HG03575 (cell line): Measurements from ENCODE around the gene OPN1MW2.
"Not testable (repeated sequence)": the region's sequence is repeated elsewhere in the genome, so short reads cannot be mapped to it uniquely, and the experiment has no call there.

Experiments used
- ATAC-seq: cut with Tn5 transposase; IDR thresholded peaks from one replicate; pipeline ENCODE4 v1.9.1; 2021; ENCODE audit not compliant: unreplicated experiment, insufficient number of reproducible peaks, low FRiP score; ENCODE audit errors: extremely low read depth

The OPN1MW2 gene

GRCh38 chrX:154257282-154257681, 37.7 kb downstream of the OPN1MW2 start, which contains the start of gene OPN1MW3:
Gene OPN1MW3 (plus strand): TSS chrX:154257582. CDS start chrX:154257620, 38 bp downstream.
- not testable (repeated sequence) for ATAC-seq

- not testable (repeated sequence) for ATAC-seq
Observed at GRCh38 chrX:154258711-154259110, 39.2 kb downstream of the OPN1MW2 start.

DNA sequence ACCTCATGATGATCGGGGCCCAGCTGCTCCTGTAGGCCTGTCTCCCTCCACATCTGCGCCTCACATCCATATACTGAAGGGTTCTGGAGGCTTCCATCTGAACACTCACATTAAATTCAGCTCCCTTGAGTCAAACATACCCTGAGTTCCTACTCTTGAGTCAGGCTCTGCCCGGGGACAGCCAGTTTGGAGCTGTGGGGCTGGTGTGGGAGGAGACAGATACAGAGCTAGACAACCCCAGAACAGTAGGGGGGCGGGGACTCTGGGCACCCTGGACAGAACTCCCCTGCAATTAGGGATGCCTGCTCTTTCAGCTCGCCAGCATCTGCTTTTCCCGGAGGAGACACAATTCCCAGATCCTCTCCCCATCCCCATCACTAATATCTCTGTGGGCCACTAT, 43.5 kb downstream of the OPN1MW2 start:
- not testable (repeated sequence) for ATAC-seq

DNA sequence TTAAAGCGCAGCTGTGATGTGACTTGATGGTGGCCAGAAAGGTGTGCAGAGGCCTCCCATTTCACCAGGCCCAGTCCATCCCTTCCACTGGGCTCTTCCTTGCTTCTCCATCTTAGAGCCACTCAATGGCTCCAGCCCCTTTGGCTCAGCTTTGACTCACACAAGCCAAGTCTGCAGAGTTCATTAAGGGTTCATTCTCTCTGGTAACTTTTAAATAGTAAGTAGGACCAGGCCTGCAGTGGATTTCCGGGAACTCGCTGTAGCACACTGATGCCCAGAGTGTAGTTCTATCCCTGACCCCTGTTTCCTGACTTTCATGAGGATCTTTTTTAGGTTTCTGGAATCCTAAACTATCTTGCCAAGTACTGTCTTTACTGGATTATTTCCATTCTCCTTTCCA, 49.7 kb downstream of the OPN1MW2 start:
- ATAC-seq = not testable (repeated sequence)
